ENCODE measurements around the gene TRIM38.
"Not testable (repeated sequence)": the region's sequence is repeated elsewhere in the genome, so short reads cannot be mapped to it uniquely, and the experiment has no call there.

TRIM38 gene

GRCh38 chr6:26008470-26008869 lies 45.9 kb downstream of the TRIM38 start:
- no peak for DNase-seq

- DNase-seq, result no peak
Observed at GRCh38 chr6:26009817-26010216, 47.2 kb downstream of the TRIM38 start.

GRCh38 chr6:26012061-26012460 lies 49.5 kb downstream of the TRIM38 start:
- no peak for DNase-seq

- DNase-seq, result not testable (repeated sequence)
Observed at GRCh38 chr6:26014386-26014785, 51.8 kb downstream of the TRIM38 start.

GRCh38 chr6:26016245-26016962 lies 53.8 kb downstream of the TRIM38 start:
- no peak for DNase-seq

GRCh38 chr6:26016963-26017631 lies 54.5 kb downstream of the TRIM38 start:
- no peak for DNase-seq

GRCh38 chr6:26017632-26017966 lies 55.0 kb downstream of the TRIM38 start:
- peak; percentile 81 for DNase-seq

GRCh38 chr6:26019261-26019830 lies 56.7 kb downstream of the TRIM38 start:
- DNase-seq, result no peak

GRCh38 chr6:26019967-26020328 lies 57.3 kb downstream of the TRIM38 start:
- DNase-seq, result no peak

GRCh38 chr6:26020329-26021000 lies 57.9 kb downstream of the TRIM38 start:
- peak; percentile 96 for DNase-seq

- no peak for DNase-seq
Observed at GRCh38 chr6:26021001-26021349, 58.4 kb downstream of the TRIM38 start.

GRCh38 chr6:26021350-26022131 lies 58.9 kb downstream of the TRIM38 start:
- peak; percentile 97 for DNase-seq

- DNase-seq, result peak; percentile 77
Observed at GRCh38 chr6:26022132-26022472, 59.5 kb downstream of the TRIM38 start.

GRCh38 chr6:26022737-26023136 lies 60.1 kb downstream of the TRIM38 start:
- DNase-seq, result no peak

- DNase-seq, result no peak
Observed at GRCh38 chr6:26024651-26025046, 62.0 kb downstream of the TRIM38 start.

GRCh38 chr6:26025047-26025893 lies 62.7 kb downstream of the TRIM38 start:
- no peak for DNase-seq

- peak; percentile 96 for DNase-seq
Observed at GRCh38 chr6:26025894-26026832, 63.6 kb downstream of the TRIM38 start.

GRCh38 chr6:26026833-26027490 lies 64.4 kb downstream of the TRIM38 start:
- peak; percentile 99 for DNase-seq

GRCh38 chr6:26027491-26028211 lies 65.0 kb downstream of the TRIM38 start:
- DNase-seq, result no peak

- DNase-seq, result no peak
Observed at GRCh38 chr6:26028212-26028745, 65.7 kb downstream of the TRIM38 start.
